GM23248 (cell line): ENCODE measurements around the gene LRMDA.

Experiments used
- EZH2 ChIP-seq: fragments of 200-600 bp; sonication (generic); IDR thresholded peaks from 2 replicates; pipeline ENCODE4 v1.6.1; 2018; ENCODE audit warnings: antibody characterized with exemption, mild to moderate bottlenecking; ENCODE audit not compliant: insufficient read depth, poor library complexity, severe bottlenecking
- EZH2phosphoT487 ChIP-seq: fragments of 200-600 bp; sonication (generic); IDR thresholded peaks from 2 replicates; pipeline ENCODE4 v1.6.1; 2018; ENCODE audit warnings: antibody characterized with exemption, moderate library complexity, mild to moderate bottlenecking, low read depth; ENCODE audit not compliant: insufficient read depth

DNA sequence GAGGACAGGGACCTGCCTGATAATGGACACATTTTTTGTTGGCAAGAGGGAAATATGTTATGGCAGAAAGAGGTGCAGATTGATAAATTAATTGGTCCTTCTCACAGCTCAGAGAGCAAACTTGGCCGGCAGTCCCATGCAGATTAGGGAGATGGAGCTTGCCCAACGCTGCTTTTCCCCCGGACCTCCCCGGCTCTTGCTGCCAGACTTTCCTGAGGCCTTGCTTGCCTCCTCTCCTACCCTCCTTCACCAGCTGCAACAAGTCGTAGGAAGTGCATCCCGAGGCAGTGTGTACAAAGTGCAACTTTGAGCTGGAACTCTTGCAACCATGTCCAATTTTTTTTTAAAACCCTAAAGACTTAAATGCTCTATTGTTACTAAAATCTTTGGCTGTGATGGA, 215.5 kb downstream of the LRMDA start:
- TF ChIP-seq EZH2 (no peak), EZH2phosphoT487 (no peak)
